Measurements from ENCODE around the gene GRK6. TPM values are rescaled to one million over a fixed set of nuclear protein-coding genes. Genes with fewer than 3 reads are reported as not detected.

The GRK6 gene
- total RNA-seq, 1 experiment from 2014 or later: 82.3 TPM

- ChIA-PET POLR2A (ENCODE audit: unreplicated experiment) (interaction anchor here (0.6 to 1.6 kb wide), 5 partner anchors 21 to 252 kb away, joined by 3 to 36 read pairs (median 4); partner anchors contain the start of genes GRK6, LMAN2 and PDLIM7), CTCF (interaction anchor here (0.6 to 1.4 kb wide), 5 partner anchors 43 to 135 kb away, joined by 3 to 10 read pairs (median 4); no protein-coding TSS in a partner anchor)
- Histone ChIP-seq H3F3A (ENCODE audit: insufficient read depth, low read depth) (peaks cover 46% of the 10 kb centered on the region), H3K4me2 (peak overlapping the region; percentile 90), H3K9me3 (ENCODE audit: insufficient read depth, low read depth) (no peaks in the 10 kb centered on the region), H3K79me2 (ENCODE audit: low read depth) (peaks cover 39% of the 10 kb centered on the region), H4K20me1 (ENCODE audit: insufficient read depth) (peaks cover 25% of the 10 kb centered on the region), H3K36me3 (ENCODE audit: low read depth) (peaks cover 5% of the 10 kb centered on the region; the same call in 1 of the 2 replicates), H3K4me3 (peak overlapping the region; percentile 68), H3K27ac (peak overlapping the region; percentile 78), H3K9me2 (ENCODE audit: insufficient read depth) (no peaks in the 10 kb centered on the region), H3K27me3 (ENCODE audit: insufficient read depth, low read depth) (no peaks in the 10 kb centered on the region), H3K4me1 (replicated peaks; ENCODE audit: insufficient read depth) (peaks cover 18% of the 10 kb centered on the region), H2AFZ (no peak overlapping the region)
- intact Hi-C loops (cut with micrococcal nuclease; ENCODE audit: unreplicated experiment): no loop called here
- peak in 1 of 2 experiments; percentile 67 for DNase-seq
- no peak for TF ChIP-seq CTCF (conservative IDR thresholded peaks at IDR 0.05)
- TF ChIP-seq EZH2 (IDR thresholded peaks at IDR 0.05; ENCODE audit: low read depth): no peak
- BruUV-seq (replicated peaks): no TSS peak
Measured at GRCh38 chr5:177447066-177447610, 20.7 kb downstream of the GRK6 start.

GRCh38 chr5:177447611-177448243, 21.3 kb downstream of the GRK6 start:
- Histone ChIP-seq H3K4me2 (peak overlapping the region; percentile 90), H3F3A (ENCODE audit: insufficient read depth, low read depth) (peaks cover 51% of the 10 kb centered on the region), H3K9me2 (ENCODE audit: insufficient read depth) (no peaks in the 10 kb centered on the region), H2AFZ (0 out of 2 replicates have a peak overlapping the region, but pooled peaks have one; percentile 49), H3K4me3 (peak overlapping the region; percentile 68), H3K4me1 (replicated peaks; ENCODE audit: insufficient read depth) (peaks cover 18% of the 10 kb centered on the region), H3K9me3 (ENCODE audit: insufficient read depth, low read depth) (no peaks in the 10 kb centered on the region), H3K79me2 (ENCODE audit: low read depth) (peaks cover 39% of the 10 kb centered on the region), H4K20me1 (ENCODE audit: insufficient read depth) (peaks cover 25% of the 10 kb centered on the region), H3K27ac (peak overlapping the region; percentile 78), H3K36me3 (ENCODE audit: low read depth) (peaks cover 5% of the 10 kb centered on the region; the same call in 1 of the 2 replicates), H3K27me3 (ENCODE audit: insufficient read depth, low read depth) (no peaks in the 10 kb centered on the region)
- DNase-seq: peak; percentile 90 to 95
- no TSS peak for BruUV-seq (replicated peaks)
- POLR2A ChIA-PET (ENCODE audit: unreplicated experiment): interaction anchor here (0.6 to 1.6 kb wide), 5 partner anchors 21 to 253 kb away, joined by 3 to 36 read pairs (median 4); partner anchors contain the start of genes GRK6, LMAN2 and PDLIM7
- intact Hi-C loops (cut with micrococcal nuclease; ENCODE audit: unreplicated experiment): loop anchor here (1.0 kb wide), 1 partner anchor 21 kb away; the partner anchor contains the start of gene GRK6
- TF ChIP-seq EZH2 (IDR thresholded peaks at IDR 0.05; ENCODE audit: low read depth): no peak
- no peak for TF ChIP-seq CTCF (conservative IDR thresholded peaks at IDR 0.05)
- CTCF ChIA-PET: interaction anchor here (0.7 to 1.4 kb wide), 7 partner anchors 10 to 334 kb away, joined by 3 to 10 read pairs (median 4); no protein-coding TSS in a partner anchor

- TSS peak; percentile 10 for BruUV-seq (replicated peaks)
Measured at GRCh38 chr5:177448244-177448950, 21.9 kb downstream of the GRK6 start.

More at GRCh38 chr5:177448244-177448950, 21.9 kb downstream of the GRK6 start:
- H3K9me3 ChIP-seq (ENCODE audit: insufficient read depth, low read depth): no peaks in the 10 kb centered on the region
- H3K36me3 ChIP-seq (ENCODE audit: low read depth): peaks cover 5% of the 10 kb centered on the region; the same call in 1 of the 2 replicates
- H3K4me3 ChIP-seq: peak overlapping the region; percentile 68; the same call in 1 of the 2 replicates
- peaks cover 25% of the 10 kb centered on the region for H4K20me1 ChIP-seq (ENCODE audit: insufficient read depth)
- H3K4me1 ChIP-seq (replicated peaks; ENCODE audit: insufficient read depth): peaks cover 18% of the 10 kb centered on the region
- no peaks in the 10 kb centered on the region for H3K27me3 ChIP-seq (ENCODE audit: insufficient read depth, low read depth)
- H2AFZ ChIP-seq: no peak overlapping the region
- intact Hi-C loops (cut with micrococcal nuclease; ENCODE audit: unreplicated experiment): loop anchor here (1.0 kb wide), 1 partner anchor 22 kb away; the partner anchor contains the start of gene GRK6
- CTCF ChIA-PET: interaction anchor here (0.6 to 1.4 kb wide), 7 partner anchors 9 to 335 kb away, joined by 3 to 10 read pairs (median 4); no protein-coding TSS in a partner anchor
- no peak for DNase-seq
- H3K9me2 ChIP-seq (ENCODE audit: insufficient read depth): no peaks in the 10 kb centered on the region
- POLR2A ChIA-PET (ENCODE audit: unreplicated experiment): interaction anchor here (0.9 to 1.6 kb wide), 3 partner anchors 22 to 59 kb away, joined by 3 to 31 read pairs (median 4); partner anchors contain the start of genes GRK6 and PDLIM7
- peak overlapping the region; percentile 52 for H3K27ac ChIP-seq
- H3K4me2 ChIP-seq: peak overlapping the region; percentile 90
- peaks cover 39% of the 10 kb centered on the region for H3K79me2 ChIP-seq (ENCODE audit: low read depth)
- TF ChIP-seq EZH2 (IDR thresholded peaks at IDR 0.05; ENCODE audit: low read depth) (no peak), CTCF (conservative IDR thresholded peaks at IDR 0.05) (no peak)
- peaks cover 47% of the 10 kb centered on the region for H3F3A ChIP-seq (ENCODE audit: insufficient read depth, low read depth)
